Astrocyte of the hippocampus (primary cell): ENCODE data around the gene HERC2.

ENCODE experiments used
- DNase-seq: peaks from one replicate; pipeline ENCODE4 v3.0.0; 2011; ENCODE audit warnings: low read depth, low spot score

HERC2 gene

GRCh38 chr15:28114721-28115622 is 207.0 kb downstream of the HERC2 start:
- peak; percentile 56 for DNase-seq

- no peak for DNase-seq
Observed at GRCh38 chr15:28114114-28114455, 207.9 kb downstream of the HERC2 start.

GRCh38 chr15:28113394-28114113 is 208.4 kb downstream of the HERC2 start:
- DNase-seq, result no peak

- no peak for DNase-seq
Observed at GRCh38 chr15:28112962-28113361, 209.0 kb downstream of the HERC2 start.

- no peak for DNase-seq
Observed at GRCh38 chr15:28112101-28112760, 209.7 kb downstream of the HERC2 start.

- no peak for DNase-seq
Observed at GRCh38 chr15:28111543-28111942, 210.4 kb downstream of the HERC2 start.

GRCh38 chr15:28110481-28110881 is 211.5 kb downstream of the HERC2 start:
- DNase-seq, result no peak

- no peak for DNase-seq
Observed at GRCh38 chr15:28109626-28110455, 212.1 kb downstream of the HERC2 start.

- DNase-seq, result peak; percentile 39
Observed at GRCh38 chr15:28107904-28108275, 214.1 kb downstream of the HERC2 start.

GRCh38 chr15:28107111-28107903 is 214.7 kb downstream of the HERC2 start:
- DNase-seq, result peak; percentile 68

- peak; percentile 61 for DNase-seq
Observed at GRCh38 chr15:28106294-28107110, 215.5 kb downstream of the HERC2 start.

GRCh38 chr15:28105793-28106192 is 216.2 kb downstream of the HERC2 start:
- DNase-seq, result no peak

GRCh38 chr15:28105224-28105791 is 216.7 kb downstream of the HERC2 start:
- DNase-seq, result no peak

GRCh38 chr15:28104326-28104725 is 217.7 kb downstream of the HERC2 start:
- no peak for DNase-seq

- no peak for DNase-seq
Observed at GRCh38 chr15:28103831-28104230, 218.1 kb downstream of the HERC2 start.

- no peak for DNase-seq
Observed at GRCh38 chr15:28101983-28102441, 220.0 kb downstream of the HERC2 start.

GRCh38 chr15:28101201-28101600 is 220.8 kb downstream of the HERC2 start:
- no peak for DNase-seq

- no peak for DNase-seq
Observed at GRCh38 chr15:28100516-28101195, 221.3 kb downstream of the HERC2 start.
